GM13977 (cell line): ENCODE measurements around the gene PTPRM.

ENCODE experiments used
- DNase-seq: peaks from one replicate; pipeline ENCODE4 v3.0.0; 2012; ENCODE audit warnings: low spot score
- CTCF ChIP-seq: IDR thresholded peaks from 2 replicates; pipeline ENCODE4 v1.5.1; 2012; ENCODE audit warnings: mild to moderate bottlenecking, control low read depth; ENCODE audit not compliant: insufficient read depth; ENCODE audit errors: extremely low read depth, missing control alignments
- in situ Hi-C: fragments of 300-500 bp; cut with MboI; formaldehyde crosslinking; loops from one replicate; pipeline ENCODE4 v1.12.0; 2022; ENCODE audit warnings: low sequenced_read_pairs, low pct_unique_long_range_greater_than_20kb, mixed read lengths, inconsistent platforms; ENCODE audit not compliant: unreplicated experiment

PTPRM gene

GRCh38 chr18:8293184-8293583, 726.1 kb downstream of the PTPRM start:
- DNase-seq, result no peak
- no peak for TF ChIP-seq CTCF
- in situ Hi-C loops, result no loop called here

GRCh38 chr18:8296886-8297616, 729.9 kb downstream of the PTPRM start:
- no peak for DNase-seq
- in situ Hi-C loops, result no loop called here
- no peak for TF ChIP-seq CTCF

GRCh38 chr18:8298186-8298585, 731.1 kb downstream of the PTPRM start:
- DNase-seq, result no peak
- TF ChIP-seq CTCF, result no peak
- in situ Hi-C loops, result no loop called here

GRCh38 chr18:8299054-8299980, 732.2 kb downstream of the PTPRM start:
- TF ChIP-seq CTCF, result no peak
- in situ Hi-C loops, result no loop called here
- DNase-seq, result no peak

- in situ Hi-C loops, result no loop called here
- no peak for TF ChIP-seq CTCF
- no peak for DNase-seq
These were observed 733.8 kb downstream of the PTPRM start for GRCh38 chr18:8300751-8301410.

GRCh38 chr18:8301427-8302172, 734.5 kb downstream of the PTPRM start:
- TF ChIP-seq CTCF, result no peak
- in situ Hi-C loops, result no loop called here
- DNase-seq, result no peak
